MM.1S (cell line): ENCODE results near the gene MYO10.

Experiments used
- DNase-seq: peaks from one replicate; pipeline ENCODE4 v3.0.0-alpha.2; 2015
- H2AFZ ChIP-seq: fragments of 300-600 bp; sonication (generic); 2 replicates; pipeline ENCODE4 v1.6.0; 2016; ENCODE audit warnings: antibody characterized with exemption, low read length
- H3F3A ChIP-seq: fragments of 300-600 bp; sonication (generic); 2 replicates; pipeline ENCODE4 v1.6.1; 2016; ENCODE audit warnings: mild to moderate bottlenecking, antibody characterized with exemption, low read length, moderate library complexity, mixed read lengths; ENCODE audit not compliant: insufficient read depth
- H3K27ac ChIP-seq: fragments of 300-600 bp; sonication (generic); 2 replicates; pipeline ENCODE4 v1.5.1; 2016; ENCODE audit warnings: mild to moderate bottlenecking, low read length
- H3K27me3 ChIP-seq: fragments of 300-600 bp; sonication (generic); replicated peaks from 2 replicates; pipeline ENCODE4 v1.6.0; 2016; ENCODE audit warnings: low read length; ENCODE audit not compliant: insufficient read depth
- H3K36me3 ChIP-seq: fragments of 300-600 bp; sonication (generic); replicated peaks from 2 replicates; pipeline ENCODE4 v1.6.1; 2016; ENCODE audit warnings: mild to moderate bottlenecking, low read length, mixed read lengths; ENCODE audit not compliant: insufficient read depth
- H3K4me1 ChIP-seq: fragments of 300-600 bp; sonication (generic); 2 replicates; pipeline ENCODE4 v1.6.1; 2016; ENCODE audit warnings: low read length, mixed read lengths
- H3K4me2 ChIP-seq: fragments of 300-600 bp; sonication (generic); 2 replicates; pipeline ENCODE4 v1.6.0; 2016; ENCODE audit warnings: low read depth, low read length
- H3K4me3 ChIP-seq: fragments of 300-600 bp; sonication (generic); 2 replicates; pipeline ENCODE4 v1.5.1; 2016; ENCODE audit warnings: low read length, mixed read lengths
- H3K79me2 ChIP-seq: fragments of 300-600 bp; sonication (generic); 2 replicates; pipeline ENCODE4 v1.6.1; 2016; ENCODE audit warnings: mixed run types, low read length, mixed read lengths
- H3K9ac ChIP-seq: fragments of 300-600 bp; sonication (generic); 2 replicates; pipeline ENCODE4 v1.6.1; 2016; ENCODE audit warnings: low read length, mixed read lengths
- H3K9me2 ChIP-seq: fragments of 300-600 bp; sonication (generic); replicated peaks from 2 replicates; pipeline ENCODE4 v1.6.1; 2016; ENCODE audit warnings: mild to moderate bottlenecking, low read length, mixed read lengths; ENCODE audit not compliant: insufficient read depth
- H3K9me3 ChIP-seq: fragments of 300-600 bp; sonication (generic); replicated peaks from 2 replicates; pipeline ENCODE4 v1.6.1; 2016; ENCODE audit warnings: mild to moderate bottlenecking, low read length, mixed read lengths; ENCODE audit not compliant: insufficient read depth
- H4K20me1 ChIP-seq: fragments of 300-600 bp; sonication (generic); 2 replicates; pipeline ENCODE4 v1.6.1; 2016; ENCODE audit warnings: mild to moderate bottlenecking, low read length, moderate library complexity, mixed read lengths; ENCODE audit not compliant: insufficient read depth
- EZH2 ChIP-seq: fragments of 300-600 bp; sonication (generic); optimal IDR thresholded peaks from 2 replicates; pipeline ENCODE3; 2017; ENCODE audit warnings: low read depth, mild to moderate bottlenecking, antibody characterized with exemption, low read length, mixed read lengths
- EZH2phosphoT487 ChIP-seq: fragments of 300-600 bp; sonication (generic); IDR thresholded peaks from 2 replicates; pipeline ENCODE4 v1.6.1; 2018; ENCODE audit warnings: antibody characterized with exemption, low read length
- TF ChIP-seq, protein P1 (sequence below): fragments of 300-600 bp; sonication (generic); IDR thresholded peaks from 2 replicates; pipeline ENCODE4 v1.5.1; 2016; ENCODE audit warnings: antibody characterized with exemption, low read length, mixed read lengths

Gene MYO10

DNA sequence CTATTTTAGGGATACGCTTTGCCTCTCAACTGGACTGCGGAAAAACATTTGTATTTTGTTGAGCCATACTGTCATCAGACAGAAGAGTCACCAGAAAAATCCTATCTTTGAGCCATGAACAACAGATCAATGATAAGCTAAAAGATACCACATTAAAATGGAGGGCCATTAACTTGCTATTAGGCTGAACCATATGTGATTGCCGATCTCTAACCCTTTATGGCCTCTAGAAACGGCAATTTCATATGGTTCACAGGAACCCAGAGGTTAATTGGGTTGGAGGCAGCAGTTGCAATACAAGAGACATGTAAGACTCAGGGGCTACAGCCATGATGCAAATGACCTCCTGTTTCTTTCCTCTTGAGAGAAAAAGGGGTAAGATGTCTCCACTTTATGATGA lies 69.8 kb downstream of the MYO10 start:
- Histone ChIP-seq H3K27me3 (no peaks in the 10 kb centered on the region), H3K4me1 (no peaks in the 10 kb centered on the region), H4K20me1 (no peaks in the 10 kb centered on the region), H3K9ac (no peak overlapping the region), H2AFZ (no peak overlapping the region), H3K4me2 (no peak overlapping the region), H3K36me3 (no peaks in the 10 kb centered on the region), H3K9me3 (no peaks in the 10 kb centered on the region), H3K4me3 (no peak overlapping the region), H3K27ac (no peak overlapping the region), H3K9me2 (no peaks in the 10 kb centered on the region), H3F3A (no peaks in the 10 kb centered on the region), H3K79me2 (no peaks in the 10 kb centered on the region)
- DNase-seq = no peak
- TF ChIP-seq, protein P1, sequence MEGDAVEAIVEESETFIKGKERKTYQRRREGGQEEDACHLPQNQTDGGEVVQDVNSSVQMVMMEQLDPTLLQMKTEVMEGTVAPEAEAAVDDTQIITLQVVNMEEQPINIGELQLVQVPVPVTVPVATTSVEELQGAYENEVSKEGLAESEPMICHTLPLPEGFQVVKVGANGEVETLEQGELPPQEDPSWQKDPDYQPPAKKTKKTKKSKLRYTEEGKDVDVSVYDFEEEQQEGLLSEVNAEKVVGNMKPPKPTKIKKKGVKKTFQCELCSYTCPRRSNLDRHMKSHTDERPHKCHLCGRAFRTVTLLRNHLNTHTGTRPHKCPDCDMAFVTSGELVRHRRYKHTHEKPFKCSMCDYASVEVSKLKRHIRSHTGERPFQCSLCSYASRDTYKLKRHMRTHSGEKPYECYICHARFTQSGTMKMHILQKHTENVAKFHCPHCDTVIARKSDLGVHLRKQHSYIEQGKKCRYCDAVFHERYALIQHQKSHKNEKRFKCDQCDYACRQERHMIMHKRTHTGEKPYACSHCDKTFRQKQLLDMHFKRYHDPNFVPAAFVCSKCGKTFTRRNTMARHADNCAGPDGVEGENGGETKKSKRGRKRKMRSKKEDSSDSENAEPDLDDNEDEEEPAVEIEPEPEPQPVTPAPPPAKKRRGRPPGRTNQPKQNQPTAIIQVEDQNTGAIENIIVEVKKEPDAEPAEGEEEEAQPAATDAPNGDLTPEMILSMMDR = no peak
- TF ChIP-seq EZH2 (no peak), EZH2phosphoT487 (no peak)

DNA sequence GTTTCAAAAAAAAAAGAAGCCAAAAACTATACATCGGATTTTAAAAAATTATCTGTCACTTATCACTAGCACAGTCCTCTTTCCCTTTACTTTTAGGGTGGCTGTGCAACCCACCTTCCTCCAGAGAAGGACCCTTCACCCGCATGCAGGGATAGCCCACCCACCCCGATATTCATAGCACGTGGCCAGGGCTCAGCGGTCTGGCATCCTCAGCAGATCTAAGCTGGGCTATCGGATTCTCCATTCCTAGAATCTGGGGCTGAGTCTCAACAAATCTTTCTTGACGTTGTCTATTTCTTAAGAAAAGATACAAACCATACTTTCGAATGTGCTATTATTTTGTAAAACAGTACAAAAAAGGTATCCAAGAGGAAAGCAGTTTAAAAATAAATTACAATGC lies 70.9 kb downstream of the MYO10 start:
- no peak overlapping the region for H3K4me3 ChIP-seq
- TF ChIP-seq EZH2phosphoT487 (no peak), EZH2 (no peak)
- TF ChIP-seq, protein P1 = no peak
- no peak overlapping the region for H2AFZ ChIP-seq
- no peak overlapping the region for H3K27ac ChIP-seq
- no peak overlapping the region for H3K4me2 ChIP-seq
- no peaks in the 10 kb centered on the region for H3K79me2 ChIP-seq
- no peaks in the 10 kb centered on the region for H3K36me3 ChIP-seq
- DNase-seq = no peak
- H3K9me3 ChIP-seq = no peaks in the 10 kb centered on the region
- no peaks in the 10 kb centered on the region for H4K20me1 ChIP-seq
- no peaks in the 10 kb centered on the region for H3K4me1 ChIP-seq
- no peaks in the 10 kb centered on the region for H3K27me3 ChIP-seq
- no peaks in the 10 kb centered on the region for H3F3A ChIP-seq
- no peaks in the 10 kb centered on the region for H3K9me2 ChIP-seq
- H3K9ac ChIP-seq = no peak overlapping the region

DNA sequence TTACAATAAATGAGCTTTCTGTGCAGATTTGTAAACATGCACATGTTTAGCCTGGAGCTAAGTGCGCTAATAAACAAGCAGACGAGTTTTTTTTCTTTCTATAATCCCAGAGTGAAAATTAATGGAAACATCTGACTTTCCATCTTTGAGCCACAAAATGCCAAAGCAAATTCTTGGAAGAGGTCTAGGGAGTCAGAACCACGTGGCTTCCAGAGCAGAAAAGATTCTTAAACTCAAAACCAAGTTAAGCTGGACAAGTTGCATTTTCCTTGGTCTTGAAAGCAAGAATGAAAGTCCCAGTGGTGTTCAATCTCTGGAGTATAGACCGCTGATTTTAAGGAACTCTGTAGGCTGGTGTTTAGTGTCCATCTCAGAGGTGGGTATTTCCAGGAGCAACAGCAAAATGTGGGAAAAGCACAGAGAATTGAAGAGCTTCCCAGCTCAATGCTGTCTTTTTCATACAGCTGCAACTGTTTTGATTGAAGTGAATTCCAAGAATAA lies 71.4 kb downstream of the MYO10 start:
- TF ChIP-seq, protein P1 = no peak
- no peak for TF ChIP-seq EZH2phosphoT487
- no peak for TF ChIP-seq EZH2
- H4K20me1 ChIP-seq = no peaks in the 10 kb centered on the region
- H3F3A ChIP-seq = no peaks in the 10 kb centered on the region
- no peaks in the 10 kb centered on the region for H3K79me2 ChIP-seq
- H3K36me3 ChIP-seq = no peaks in the 10 kb centered on the region
- H3K4me3 ChIP-seq = no peak overlapping the region
- no peak overlapping the region for H3K4me2 ChIP-seq
- H3K4me1 ChIP-seq = no peaks in the 10 kb centered on the region
- no peak overlapping the region for H2AFZ ChIP-seq
- no peak for DNase-seq
- no peaks in the 10 kb centered on the region for H3K27me3 ChIP-seq
- no peaks in the 10 kb centered on the region for H3K9me3 ChIP-seq
- H3K9me2 ChIP-seq = no peaks in the 10 kb centered on the region
- H3K9ac ChIP-seq = no peak overlapping the region
- no peak overlapping the region for H3K27ac ChIP-seq
